NCI-H2029 treated with DMSO at 0.1 percent for 48 hours (cell line): ENCODE results near the gene WIPF1.
A peak's percentile ranks its signal among the peaks of the same experiment; 100 is the strongest.

Experiments used
- DNase-seq: peaks from one replicate; lab custom pipeline; 2025; lab: John Stamatoyannopoulos, UW

The WIPF1 gene

GRCh38 chr2:174618179-174618578 is 20.6 kb upstream of the WIPF1 start:
- DNase-seq = no peak

GRCh38 chr2:174617718-174618117 is 20.1 kb upstream of the WIPF1 start:
- no peak for DNase-seq

- DNase-seq = no peak
Measured at GRCh38 chr2:174617120-174617519, 19.5 kb upstream of the WIPF1 start.

- DNase-seq = no peak
Measured at GRCh38 chr2:174615871-174616436, 18.4 kb upstream of the WIPF1 start.

GRCh38 chr2:174614261-174614660 is 16.7 kb upstream of the WIPF1 start:
- no peak for DNase-seq

GRCh38 chr2:174613531-174613930 is 15.9 kb upstream of the WIPF1 start:
- no peak for DNase-seq

- DNase-seq = no peak
Measured at GRCh38 chr2:174612970-174613369, 15.4 kb upstream of the WIPF1 start.

GRCh38 chr2:174611854-174612253 is 14.2 kb upstream of the WIPF1 start:
- no peak for DNase-seq

- DNase-seq = no peak
Measured at GRCh38 chr2:174611006-174611405, 13.4 kb upstream of the WIPF1 start.

GRCh38 chr2:174610243-174610995 is 12.8 kb upstream of the WIPF1 start:
- no peak for DNase-seq

GRCh38 chr2:174609261-174609660 is 11.7 kb upstream of the WIPF1 start:
- no peak for DNase-seq

GRCh38 chr2:174608866-174609214 is 11.2 kb upstream of the WIPF1 start:
- DNase-seq = no peak

GRCh38 chr2:174607989-174608865 is 10.6 kb upstream of the WIPF1 start:
- no peak for DNase-seq

GRCh38 chr2:174607584-174607983 is 10.0 kb upstream of the WIPF1 start:
- DNase-seq = no peak

- no peak for DNase-seq
Measured at GRCh38 chr2:174606336-174606735, 8.7 kb upstream of the WIPF1 start.

GRCh38 chr2:174605687-174606086 is 8.1 kb upstream of the WIPF1 start:
- DNase-seq = no peak

GRCh38 chr2:174603280-174603679 is 5.7 kb upstream of the WIPF1 start:
- peak; percentile 22 for DNase-seq

- no peak for DNase-seq
Measured at GRCh38 chr2:174602745-174603144, 5.1 kb upstream of the WIPF1 start.

GRCh38 chr2:174600349-174600748 is 2.7 kb upstream of the WIPF1 start:
- DNase-seq = no peak

GRCh38 chr2:174599310-174599921 is 1.8 kb upstream of the WIPF1 start:
- DNase-seq = no peak

GRCh38 chr2:174597009-174597344 is 627 bp downstream of the WIPF1 start:
- no peak for DNase-seq

- no peak for DNase-seq
Measured at GRCh38 chr2:174595891-174596397, 1.7 kb downstream of the WIPF1 start.
